SW 1271 (cell line): Measurements from ENCODE around the gene DESI1.
"Not testable (repeated sequence)": the region's sequence is repeated elsewhere in the genome, so short reads cannot be mapped to it uniquely, and the experiment has no call there.

Experiments
- DNase-seq, 2 experiments: peaks; one replicate each; lab custom pipeline; 2025; lab: John Stamatoyannopoulos, UW

DESI1 gene

GRCh38 chr22:41620589-41621098, at the start of gene DESI1:
DESI1 (minus strand) TSS chr22:41621043; CDS start chr22:41620839, 204 bp downstream.
- no peak for DNase-seq

- DNase-seq: peak; percentile 51 to 82
Measured at GRCh38 chr22:41668971-41669911, 48.4 kb upstream of the DESI1 start.

- DNase-seq: no peak
Measured at GRCh38 chr22:41664951-41665350, 44.1 kb upstream of the DESI1 start.

- peak in 1 of 2 experiments; percentile 31 for DNase-seq
Measured at GRCh38 chr22:41664490-41664889, 43.6 kb upstream of the DESI1 start.

- DNase-seq: not testable (repeated sequence)
Measured at GRCh38 chr22:41663594-41663993, 42.8 kb upstream of the DESI1 start.

- no peak for DNase-seq
Measured at GRCh38 chr22:41661713-41662112, 40.9 kb upstream of the DESI1 start.

- no peak for DNase-seq
Measured at GRCh38 chr22:41661088-41661487, 40.2 kb upstream of the DESI1 start.

GRCh38 chr22:41660416-41660815, 39.6 kb upstream of the DESI1 start:
- DNase-seq: no peak

GRCh38 chr22:41659941-41660340, 39.1 kb upstream of the DESI1 start:
- no peak for DNase-seq

GRCh38 chr22:41658869-41659268, 38.0 kb upstream of the DESI1 start:
- no peak for DNase-seq

- no peak for DNase-seq
Measured at GRCh38 chr22:41657709-41658108, 36.9 kb upstream of the DESI1 start.

- no peak for DNase-seq
Measured at GRCh38 chr22:41656556-41656955, 35.7 kb upstream of the DESI1 start.

- DNase-seq: no peak
Measured at GRCh38 chr22:41654322-41654721, 33.5 kb upstream of the DESI1 start.

GRCh38 chr22:41650821-41651220, 30.0 kb upstream of the DESI1 start:
- no peak for DNase-seq

GRCh38 chr22:41650229-41650628, 29.4 kb upstream of the DESI1 start:
- DNase-seq: no peak

GRCh38 chr22:41648432-41648831, 27.6 kb upstream of the DESI1 start:
- no peak for DNase-seq

- no peak for DNase-seq
Measured at GRCh38 chr22:41647771-41648170, 26.9 kb upstream of the DESI1 start.

GRCh38 chr22:41642331-41643110, 21.7 kb upstream of the DESI1 start:
- DNase-seq: no peak

- DNase-seq: no peak
Measured at GRCh38 chr22:41641854-41642253, 21.0 kb upstream of the DESI1 start.

GRCh38 chr22:41638748-41639147, 17.9 kb upstream of the DESI1 start:
- no peak for DNase-seq

- DNase-seq: no peak
Measured at GRCh38 chr22:41638124-41638523, 17.3 kb upstream of the DESI1 start.

GRCh38 chr22:41637623-41638022, 16.8 kb upstream of the DESI1 start:
- not testable (repeated sequence) for DNase-seq

GRCh38 chr22:41636467-41636866, 15.6 kb upstream of the DESI1 start:
- DNase-seq: no peak
